Cardiac fibroblast (primary cell): ENCODE measurements around the gene ERAL1.
A peak's percentile ranks its signal among the peaks of the same experiment; 100 is the strongest.

Experiments
- DNase-seq, 2 donors: peaks; one replicate each; pipeline versions ENCODE4 v3.0.0 to v3.0.0-alpha.2; 2010; ENCODE audit warnings: low read depth in 2 of 2
- H3K4me3 ChIP-seq, 2 donors: replicated peaks in 1 of 2; 1 replicate in 1 of 2; 2 replicates in 1 of 2; pipeline ENCODE4 v1.5.1; 2011; ENCODE audit warnings: low read depth in 2 of 2, low read length in 2 of 2, mild to moderate bottlenecking in 2 of 2, moderate library complexity in 1 of 2
- TF ChIP-seq, protein P1 (sequence below): IDR thresholded peaks from one replicate; pipeline ENCODE4 v1.5.1; 2011; ENCODE audit warnings: low read depth, mild to moderate bottlenecking, low read length, inconsistent platforms

Gene ERAL1

DNA sequence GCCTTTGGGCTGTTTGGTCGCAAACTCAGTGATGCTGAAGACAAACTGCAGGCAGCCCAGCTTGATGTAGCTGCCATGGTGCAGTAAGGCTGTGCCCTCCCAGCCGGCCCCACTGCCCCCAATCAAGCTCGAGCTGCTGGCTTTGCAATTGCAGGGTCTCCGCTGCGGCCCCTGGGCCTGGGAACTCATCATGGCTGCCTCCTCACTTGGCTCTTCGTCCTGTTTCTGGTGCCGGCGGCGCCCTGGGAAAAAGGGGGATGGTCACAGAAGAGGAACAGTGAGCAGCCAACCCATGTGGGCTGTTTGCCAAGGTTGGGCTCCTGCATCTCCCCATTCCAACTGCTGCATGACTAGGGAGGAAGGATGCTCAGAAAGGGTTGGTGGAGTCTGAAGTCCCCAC is 51.5 kb downstream of the ERAL1 start:
- TF ChIP-seq, protein P1, sequence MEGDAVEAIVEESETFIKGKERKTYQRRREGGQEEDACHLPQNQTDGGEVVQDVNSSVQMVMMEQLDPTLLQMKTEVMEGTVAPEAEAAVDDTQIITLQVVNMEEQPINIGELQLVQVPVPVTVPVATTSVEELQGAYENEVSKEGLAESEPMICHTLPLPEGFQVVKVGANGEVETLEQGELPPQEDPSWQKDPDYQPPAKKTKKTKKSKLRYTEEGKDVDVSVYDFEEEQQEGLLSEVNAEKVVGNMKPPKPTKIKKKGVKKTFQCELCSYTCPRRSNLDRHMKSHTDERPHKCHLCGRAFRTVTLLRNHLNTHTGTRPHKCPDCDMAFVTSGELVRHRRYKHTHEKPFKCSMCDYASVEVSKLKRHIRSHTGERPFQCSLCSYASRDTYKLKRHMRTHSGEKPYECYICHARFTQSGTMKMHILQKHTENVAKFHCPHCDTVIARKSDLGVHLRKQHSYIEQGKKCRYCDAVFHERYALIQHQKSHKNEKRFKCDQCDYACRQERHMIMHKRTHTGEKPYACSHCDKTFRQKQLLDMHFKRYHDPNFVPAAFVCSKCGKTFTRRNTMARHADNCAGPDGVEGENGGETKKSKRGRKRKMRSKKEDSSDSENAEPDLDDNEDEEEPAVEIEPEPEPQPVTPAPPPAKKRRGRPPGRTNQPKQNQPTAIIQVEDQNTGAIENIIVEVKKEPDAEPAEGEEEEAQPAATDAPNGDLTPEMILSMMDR = no peak
- no peak for DNase-seq
- no peak overlapping the region for H3K4me3 ChIP-seq

DNA sequence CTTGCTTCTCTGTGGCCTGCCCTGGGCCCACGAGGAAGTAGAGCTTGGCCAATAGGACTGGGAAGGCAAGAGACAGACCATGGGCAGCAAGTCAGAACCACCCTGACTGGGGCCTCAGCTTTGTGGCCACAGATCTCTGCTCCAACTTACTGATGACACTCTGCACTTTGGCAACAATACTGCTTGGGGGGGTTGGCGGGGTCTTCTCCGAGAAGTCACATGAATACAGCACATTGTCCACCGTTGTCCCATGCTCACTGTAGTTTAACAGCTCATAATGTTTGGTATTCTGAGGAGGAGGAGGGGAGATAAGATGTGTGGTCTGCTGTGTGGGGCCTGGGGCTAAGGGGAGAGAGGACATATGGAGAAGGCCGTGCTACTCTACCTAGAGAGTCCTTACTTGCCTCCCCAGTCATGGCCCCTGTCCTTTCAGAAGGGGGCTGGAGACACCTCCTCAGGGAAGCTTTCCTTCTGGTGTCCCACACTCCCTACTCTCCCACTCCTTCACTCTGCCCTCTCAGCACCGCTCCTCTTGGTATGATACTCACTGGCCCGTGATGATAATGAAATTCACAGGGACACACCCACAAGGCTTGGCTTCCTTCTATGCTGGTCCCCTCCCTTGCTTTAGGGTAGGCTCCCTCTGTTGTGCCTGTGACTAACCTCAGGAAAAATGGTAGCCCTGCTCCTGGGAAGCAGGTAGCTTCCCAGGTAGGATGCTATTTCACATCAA is 52.1 kb downstream of the ERAL1 start:
- DNase-seq = no peak
- TF ChIP-seq, protein P1 = no peak
- H3K4me3 ChIP-seq = no peak overlapping the region

DNA sequence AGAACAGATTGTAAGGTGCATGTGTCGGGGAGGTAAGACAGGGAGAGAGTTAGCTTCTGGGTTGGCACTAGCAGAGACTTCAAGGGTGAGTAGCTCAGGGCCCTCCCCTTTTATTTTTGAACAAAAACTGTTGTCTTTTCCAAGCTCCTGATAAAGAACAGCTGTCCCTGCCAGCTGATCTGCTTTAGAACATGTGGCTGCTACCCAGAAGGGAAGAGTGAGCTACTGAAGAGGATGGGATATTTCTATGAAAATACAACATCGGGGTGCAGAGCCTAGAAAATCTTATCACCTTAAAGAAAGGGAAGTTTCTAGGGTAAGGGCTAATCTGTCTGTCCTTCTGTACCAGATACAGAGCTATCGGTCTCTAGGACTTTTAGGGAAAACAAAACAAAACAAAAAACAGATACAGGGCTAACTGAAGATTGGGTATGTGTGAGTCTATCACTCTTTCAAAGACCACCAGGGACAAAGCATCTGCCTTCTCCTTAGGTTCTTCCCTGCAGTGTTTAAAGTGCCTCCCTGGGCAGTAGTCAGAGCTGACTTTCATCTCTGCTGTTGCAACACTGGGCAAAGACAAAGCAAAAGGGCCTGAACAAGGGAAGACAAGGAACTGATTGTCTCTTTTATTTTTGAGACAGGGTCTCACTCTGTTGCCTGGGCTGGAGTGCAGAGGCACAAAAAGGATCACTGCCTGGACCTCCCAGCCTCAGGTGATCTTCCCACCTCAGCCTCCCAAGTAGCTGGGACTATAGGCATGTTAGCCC is 53.1 kb downstream of the ERAL1 start:
- no peak overlapping the region for H3K4me3 ChIP-seq
- TF ChIP-seq, protein P1 = no peak
- peak in 1 of 2 donors; percentile 68 for DNase-seq

DNA sequence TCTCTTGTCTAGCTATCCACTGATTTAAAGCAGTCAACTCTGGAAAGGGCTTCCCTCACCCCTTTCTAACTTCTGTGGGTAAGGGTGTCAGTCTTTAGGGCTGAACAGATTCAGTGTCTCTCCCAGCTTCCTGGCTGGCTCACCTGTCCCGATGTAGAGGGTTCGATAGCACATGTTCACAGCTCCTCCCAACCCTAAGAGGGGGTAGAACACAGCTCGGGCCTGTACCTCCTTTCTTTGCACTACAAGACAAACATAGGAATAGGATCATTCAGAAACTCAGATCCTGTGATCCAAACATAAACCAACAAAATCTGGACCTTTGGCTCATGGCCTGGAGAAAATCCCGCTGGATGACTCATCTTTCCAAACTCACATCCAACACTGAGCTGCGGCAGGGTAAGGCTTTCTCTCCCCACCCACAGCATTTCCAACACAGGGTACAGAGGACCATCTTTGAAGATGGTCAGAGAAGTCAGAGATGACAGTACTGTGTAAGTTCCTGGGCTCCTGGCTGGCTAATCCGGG is 53.9 kb downstream of the ERAL1 start:
- no peak overlapping the region for H3K4me3 ChIP-seq
- peak; percentile 49 to 73 for DNase-seq

DNA sequence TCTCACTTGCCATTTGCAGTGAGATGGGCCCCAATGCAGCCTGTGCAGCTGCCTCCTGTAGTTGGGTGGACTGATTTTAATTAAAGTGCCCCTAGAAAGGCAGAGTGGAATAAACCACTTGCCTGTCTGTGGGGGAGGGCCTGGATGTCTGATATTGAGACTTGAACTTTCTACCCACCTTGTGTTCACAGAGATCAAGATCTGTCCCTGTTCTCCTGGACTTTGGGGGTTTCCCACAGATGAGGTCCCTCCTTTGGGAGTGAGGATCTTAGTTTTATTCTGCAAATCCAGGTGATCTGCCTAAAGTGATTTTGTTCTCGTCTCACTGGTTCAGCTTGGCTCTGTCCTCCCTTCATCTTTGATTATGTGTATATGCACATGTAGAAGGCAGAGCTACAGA is 55.7 kb downstream of the ERAL1 start:
- DNase-seq = no peak
- H3K4me3 ChIP-seq = no peak overlapping the region
- TF ChIP-seq, protein P1 = no peak

More for the DNA sequence above, 53.9 kb downstream of the ERAL1 start:
- TF ChIP-seq, protein P1 = no peak
